SK-N-SH treated with all-trans-retinoic acid at 6 μM for 48 hours (cell line): ENCODE results near the gene OMP.

Source experiments
- ATAC-seq: fragments of 200-7000 bp; cut with Tn5 transposase; 3 replicates; pipeline ENCODE4 v1.9.1; 2020; ENCODE audit warnings: mild to moderate bottlenecking, moderate library complexity
- ARNTL ChIP-seq: fragments of 450-650 bp; formaldehyde crosslinking; IDR thresholded peaks from 2 replicates; pipeline ENCODE4 v1.5.0; 2020; ENCODE audit warnings: low read depth, mild to moderate bottlenecking, moderate library complexity, borderline replicate concordance
- BACH2 ChIP-seq: fragments of 250-450 bp; sonication (Bioruptor Pico); IDR thresholded peaks from 2 replicates; pipeline ENCODE4 v1.9.0; 2021; ENCODE audit warnings: mild to moderate bottlenecking, borderline replicate concordance
- CSDC2 ChIP-seq: fragments of 250-450 bp; sonication (Bioruptor Pico); IDR thresholded peaks from 2 replicates; pipeline ENCODE4 v1.5.0; 2020; ENCODE audit warnings: mild to moderate bottlenecking, moderate library complexity
- CSRNP3 ChIP-seq: fragments of 250-450 bp; sonication (Bioruptor Pico); IDR thresholded peaks from 2 replicates; pipeline ENCODE4 v1.5.1; 2021; ENCODE audit warnings: mild to moderate bottlenecking, moderate library complexity
- ESRRG ChIP-seq: fragments of 250-450 bp; sonication (Bioruptor Pico); IDR thresholded peaks from 2 replicates; pipeline ENCODE4 v1.6.1; 2021; ENCODE audit warnings: mild to moderate bottlenecking
- GLIS3 ChIP-seq: fragments of 250-450 bp; sonication (Bioruptor Pico); IDR thresholded peaks from 2 replicates; pipeline ENCODE4 v1.5.0; 2020; ENCODE audit warnings: mild to moderate bottlenecking, moderate library complexity
- ISL1 ChIP-seq: fragments of 250-450 bp; sonication (Bioruptor Pico); IDR thresholded peaks from 2 replicates; pipeline ENCODE4 v2.1.2; 2022; ENCODE audit warnings: mild to moderate bottlenecking, moderate library complexity
- OSR1 ChIP-seq: fragments of 250-450 bp; sonication (Bioruptor Pico); IDR thresholded peaks from 2 replicates; pipeline ENCODE4 v1.8.0; 2022; ENCODE audit warnings: moderate library complexity, mild to moderate bottlenecking, inconsistent platforms
- PPARA ChIP-seq: fragments of 250-450 bp; sonication (Bioruptor Pico); IDR thresholded peaks from 2 replicates; pipeline ENCODE4 v1.5.0; 2020; ENCODE audit warnings: mild to moderate bottlenecking, borderline replicate concordance
- RARB ChIP-seq: fragments of 250-450 bp; sonication (Bioruptor Pico); IDR thresholded peaks from 2 replicates; pipeline ENCODE4 v1.8.0; 2021; ENCODE audit warnings: mild to moderate bottlenecking, moderate library complexity
- SNAI2 ChIP-seq: fragments of 250-450 bp; sonication (Bioruptor Pico); IDR thresholded peaks from 2 replicates; pipeline ENCODE4 v1.5.0; 2020; ENCODE audit warnings: mild to moderate bottlenecking, moderate library complexity
- TCF4 ChIP-seq: fragments of 250-450 bp; sonication (Bioruptor Pico); IDR thresholded peaks from 2 replicates; pipeline ENCODE4 v1.8.0; 2021; ENCODE audit warnings: mild to moderate bottlenecking, moderate library complexity, borderline replicate concordance
- TOX ChIP-seq: fragments of 250-450 bp; sonication (Bioruptor Pico); IDR thresholded peaks from 2 replicates; pipeline ENCODE4 v1.8.0; 2021; ENCODE audit warnings: mild to moderate bottlenecking, moderate library complexity, borderline replicate concordance
- TSHZ2 ChIP-seq: fragments of 250-450 bp; sonication (Bioruptor Pico); IDR thresholded peaks from 2 replicates; pipeline ENCODE4 v1.5.0; 2020; ENCODE audit warnings: mild to moderate bottlenecking, moderate library complexity
- ZC3H10 ChIP-seq: fragments of 250-450 bp; sonication (Bioruptor Pico); IDR thresholded peaks from 2 replicates; pipeline ENCODE4 v1.5.1; 2021; ENCODE audit warnings: mild to moderate bottlenecking, moderate library complexity
- ZFP3 ChIP-seq: fragments of 250-450 bp; sonication (Bioruptor Pico); IDR thresholded peaks from 2 replicates; pipeline ENCODE4 v1.5.0; 2020; ENCODE audit warnings: mild to moderate bottlenecking, moderate library complexity
- ZNF565 ChIP-seq: fragments of 450-650 bp; formaldehyde crosslinking; conservative IDR thresholded peaks from 2 replicates; pipeline ENCODE4 v1.5.0; 2020; ENCODE audit warnings: low read depth, mild to moderate bottlenecking, moderate library complexity
- ZNF70 ChIP-seq: fragments of 450-650 bp; formaldehyde crosslinking; IDR thresholded peaks from 2 replicates; pipeline ENCODE4 v1.5.0; 2020; ENCODE audit warnings: mild to moderate bottlenecking, moderate library complexity
- ZNF8 ChIP-seq: fragments of 450-650 bp; formaldehyde crosslinking; IDR thresholded peaks from 2 replicates; pipeline ENCODE4 v1.5.0; 2020; ENCODE audit warnings: mild to moderate bottlenecking, moderate library complexity
- TF ChIP-seq, protein P1 (sequence below): fragments of 250-450 bp; sonication (Bioruptor Pico); IDR thresholded peaks from 2 replicates; pipeline ENCODE4 v1.8.0; 2020; ENCODE audit warnings: mild to moderate bottlenecking, moderate library complexity, borderline replicate concordance
- TF ChIP-seq, protein P2 (sequence below): fragments of 250-450 bp; sonication (Bioruptor Pico); IDR thresholded peaks from 2 replicates; pipeline ENCODE4 v1.5.1; 2020; ENCODE audit warnings: low read depth, mild to moderate bottlenecking, moderate library complexity

OMP gene

DNA sequence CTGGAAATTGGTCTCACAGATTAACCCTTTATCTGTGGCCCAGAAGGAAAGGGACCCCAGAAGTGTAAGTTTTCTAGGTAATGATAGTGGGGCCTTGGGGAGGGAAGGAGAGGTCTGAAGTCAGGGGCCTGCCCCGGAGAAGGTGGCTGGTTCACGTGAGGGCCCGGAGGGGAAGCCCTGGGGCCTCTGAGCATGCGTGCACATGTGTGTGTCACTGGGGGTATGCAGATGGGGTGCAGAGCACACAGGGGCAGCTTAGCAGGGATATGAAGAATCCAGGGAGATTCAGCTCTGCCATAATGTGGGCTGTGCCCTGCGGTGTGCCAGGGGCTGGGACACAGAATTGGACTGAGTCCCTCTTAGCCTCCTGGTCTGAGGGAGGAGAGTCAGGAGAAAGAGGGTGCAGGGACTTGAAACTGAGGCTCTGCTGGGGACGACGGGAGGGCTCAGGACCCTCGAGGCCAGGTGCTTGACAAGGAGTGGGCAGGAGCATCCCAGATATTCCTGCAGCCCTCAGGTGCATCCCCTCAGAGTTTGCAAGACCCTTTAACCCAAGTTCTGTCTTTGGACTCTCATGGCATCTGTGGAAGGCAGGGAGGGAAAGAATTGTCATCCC lies 40.9 kb downstream of the OMP start:
- ATAC-seq, result no peak
- no peak for TF ChIP-seq TSHZ2 (CRISPR knock-in tag)
- TF ChIP-seq CSDC2 (CRISPR knock-in tag), result no peak
- no peak for TF ChIP-seq ZFP3
- TF ChIP-seq, protein P1, sequence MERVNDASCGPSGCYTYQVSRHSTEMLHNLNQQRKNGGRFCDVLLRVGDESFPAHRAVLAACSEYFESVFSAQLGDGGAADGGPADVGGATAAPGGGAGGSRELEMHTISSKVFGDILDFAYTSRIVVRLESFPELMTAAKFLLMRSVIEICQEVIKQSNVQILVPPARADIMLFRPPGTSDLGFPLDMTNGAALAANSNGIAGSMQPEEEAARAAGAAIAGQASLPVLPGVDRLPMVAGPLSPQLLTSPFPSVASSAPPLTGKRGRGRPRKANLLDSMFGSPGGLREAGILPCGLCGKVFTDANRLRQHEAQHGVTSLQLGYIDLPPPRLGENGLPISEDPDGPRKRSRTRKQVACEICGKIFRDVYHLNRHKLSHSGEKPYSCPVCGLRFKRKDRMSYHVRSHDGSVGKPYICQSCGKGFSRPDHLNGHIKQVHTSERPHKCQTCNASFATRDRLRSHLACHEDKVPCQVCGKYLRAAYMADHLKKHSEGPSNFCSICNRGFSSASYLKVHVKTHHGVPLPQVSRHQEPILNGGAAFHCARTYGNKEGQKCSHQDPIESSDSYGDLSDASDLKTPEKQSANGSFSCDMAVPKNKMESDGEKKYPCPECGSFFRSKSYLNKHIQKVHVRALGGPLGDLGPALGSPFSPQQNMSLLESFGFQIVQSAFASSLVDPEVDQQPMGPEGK, result no peak
- no peak for TF ChIP-seq BACH2
- no peak for TF ChIP-seq PPARA (CRISPR knock-in tag)
- TF ChIP-seq CSRNP3 (CRISPR knock-in tag), result no peak
- TF ChIP-seq, protein P2, sequence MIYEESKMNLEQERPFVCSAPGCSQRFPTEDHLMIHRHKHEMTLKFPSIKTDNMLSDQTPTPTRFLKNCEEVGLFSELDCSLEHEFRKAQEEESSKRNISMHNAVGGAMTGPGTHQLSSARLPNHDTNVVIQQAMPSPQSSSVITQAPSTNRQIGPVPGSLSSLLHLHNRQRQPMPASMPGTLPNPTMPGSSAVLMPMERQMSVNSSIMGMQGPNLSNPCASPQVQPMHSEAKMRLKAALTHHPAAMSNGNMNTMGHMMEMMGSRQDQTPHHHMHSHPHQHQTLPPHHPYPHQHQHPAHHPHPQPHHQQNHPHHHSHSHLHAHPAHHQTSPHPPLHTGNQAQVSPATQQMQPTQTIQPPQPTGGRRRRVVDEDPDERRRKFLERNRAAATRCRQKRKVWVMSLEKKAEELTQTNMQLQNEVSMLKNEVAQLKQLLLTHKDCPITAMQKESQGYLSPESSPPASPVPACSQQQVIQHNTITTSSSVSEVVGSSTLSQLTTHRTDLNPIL (CRISPR knock-in tag), result no peak
- no peak for TF ChIP-seq TOX (CRISPR knock-in tag)
- TF ChIP-seq ZNF70 (CRISPR knock-in tag), result no peak
- no peak for TF ChIP-seq ESRRG (CRISPR knock-in tag)
- TF ChIP-seq ZNF8, result no peak
- TF ChIP-seq OSR1 (CRISPR knock-in tag), result no peak
- no peak for TF ChIP-seq ZNF565 (CRISPR knock-in tag)
- no peak for TF ChIP-seq RARB
- no peak for TF ChIP-seq TCF4
- no peak for TF ChIP-seq ISL1 (CRISPR knock-in tag)
- TF ChIP-seq SNAI2 (CRISPR knock-in tag), result no peak
- no peak for TF ChIP-seq ARNTL
- TF ChIP-seq, all 23 proteins: peak for 0

DNA sequence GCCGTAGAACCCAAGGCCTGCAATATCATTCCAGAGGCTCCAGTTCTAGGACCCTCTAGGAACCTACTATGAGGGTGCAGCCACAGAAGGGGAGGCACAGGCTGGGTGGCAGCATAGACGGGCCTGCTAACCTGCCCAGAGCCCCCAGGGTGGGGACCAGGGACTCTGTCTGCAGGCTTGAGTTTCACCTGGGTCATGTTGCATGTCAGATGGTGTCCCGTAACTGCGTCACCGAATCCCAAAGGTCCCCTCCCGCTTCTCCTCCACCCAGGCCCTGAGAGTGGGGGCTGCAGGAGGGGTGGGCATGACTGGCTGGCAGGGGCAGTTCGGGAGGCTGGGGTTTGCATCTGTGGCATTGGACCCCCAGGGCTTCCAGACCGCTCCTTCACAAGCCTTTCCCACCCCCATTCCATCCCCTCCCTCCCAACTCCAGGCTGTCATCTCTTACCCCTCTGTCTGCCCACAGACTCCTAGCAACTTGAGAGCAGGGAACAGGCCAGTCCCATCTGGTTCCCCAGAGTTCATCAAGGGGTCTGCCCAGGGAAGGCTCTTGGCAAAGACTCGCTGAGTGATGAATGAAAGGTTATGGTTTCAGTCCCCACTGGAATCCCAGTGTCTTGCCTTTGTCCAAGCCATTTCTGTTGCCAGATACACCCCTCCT lies 41.7 kb downstream of the OMP start:
- ATAC-seq, result no peak
- TF ChIP-seq CSRNP3 (CRISPR knock-in tag), result no peak
- no peak for TF ChIP-seq OSR1 (CRISPR knock-in tag)
- TF ChIP-seq GLIS3 (CRISPR knock-in tag), result no peak
- no peak for TF ChIP-seq SNAI2 (CRISPR knock-in tag)
- no peak for TF ChIP-seq BACH2
- no peak for TF ChIP-seq CSDC2 (CRISPR knock-in tag)
- TF ChIP-seq, protein P1, result no peak
- TF ChIP-seq ZNF565 (CRISPR knock-in tag), result no peak
- TF ChIP-seq ZC3H10 (CRISPR knock-in tag), result no peak
- no peak for TF ChIP-seq ARNTL
- no peak for TF ChIP-seq TSHZ2 (CRISPR knock-in tag)
- no peak for TF ChIP-seq TCF4
- TF ChIP-seq ZFP3, result no peak
